GM18873 (cell line): ENCODE results near the gene SWT1.

Experiments
- ATAC-seq: cut with Tn5 transposase; IDR thresholded peaks from one replicate; pipeline ENCODE4 v1.9.1; 2021; ENCODE audit warnings: mild to moderate bottlenecking, moderate library complexity, moderate number of reproducible peaks; ENCODE audit not compliant: unreplicated experiment, low FRiP score

Gene SWT1

DNA sequence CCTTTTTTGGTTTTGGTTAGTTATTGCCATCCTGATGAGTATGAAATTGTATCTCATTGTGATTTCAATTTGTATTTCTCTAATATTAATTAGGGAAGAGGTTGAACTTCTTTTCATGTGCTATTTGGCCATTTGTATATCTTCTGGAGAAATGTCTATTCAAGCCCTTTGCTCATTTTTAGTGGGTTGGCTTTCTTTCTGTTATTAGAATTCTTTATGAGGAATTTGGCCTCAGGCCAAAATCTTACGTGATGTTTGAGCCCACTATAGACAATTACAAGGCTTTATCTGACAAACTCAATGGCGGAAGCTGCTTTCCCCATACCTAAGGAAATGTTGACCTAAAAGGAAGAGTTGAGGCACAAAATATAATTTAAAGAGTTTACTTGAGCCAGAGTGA, 127.1 kb downstream of the SWT1 start:
- ATAC-seq, result no peak

DNA sequence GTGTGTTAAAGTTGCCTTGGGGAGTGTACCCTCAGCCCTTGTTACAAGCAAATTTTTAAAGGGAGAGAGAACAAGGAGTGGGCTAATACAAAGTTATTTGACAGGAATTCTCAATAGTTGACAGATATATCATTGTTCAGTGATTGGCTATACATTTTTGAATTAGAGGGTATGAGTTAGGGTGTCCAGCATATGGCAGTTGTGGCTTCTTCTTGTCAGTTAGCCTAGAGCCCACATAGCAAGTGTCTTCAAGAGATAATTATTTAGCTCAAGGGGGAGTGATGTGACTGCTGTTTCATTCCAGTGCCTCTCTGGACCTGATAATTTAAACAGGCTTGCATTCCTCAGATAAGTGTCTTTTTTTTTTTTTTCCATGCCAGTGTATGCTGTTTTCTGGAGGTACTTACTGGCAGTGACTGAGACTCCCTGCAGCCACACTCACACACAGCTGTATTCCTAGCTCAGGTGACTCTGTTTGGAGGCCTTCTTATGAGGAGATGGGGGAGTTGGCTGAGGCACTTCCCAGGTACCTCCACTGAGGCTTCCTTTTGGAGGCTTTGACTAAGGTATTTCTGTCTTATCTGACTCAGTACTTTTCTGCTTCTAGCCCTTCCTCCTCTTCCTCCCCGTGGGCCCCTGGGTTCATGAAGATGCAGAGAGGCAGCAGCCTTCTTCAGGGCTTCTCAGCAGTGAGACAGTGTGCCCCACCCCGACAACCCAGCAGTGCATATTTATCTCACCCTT, 127.7 kb downstream of the SWT1 start:
- ATAC-seq, result no peak

DNA sequence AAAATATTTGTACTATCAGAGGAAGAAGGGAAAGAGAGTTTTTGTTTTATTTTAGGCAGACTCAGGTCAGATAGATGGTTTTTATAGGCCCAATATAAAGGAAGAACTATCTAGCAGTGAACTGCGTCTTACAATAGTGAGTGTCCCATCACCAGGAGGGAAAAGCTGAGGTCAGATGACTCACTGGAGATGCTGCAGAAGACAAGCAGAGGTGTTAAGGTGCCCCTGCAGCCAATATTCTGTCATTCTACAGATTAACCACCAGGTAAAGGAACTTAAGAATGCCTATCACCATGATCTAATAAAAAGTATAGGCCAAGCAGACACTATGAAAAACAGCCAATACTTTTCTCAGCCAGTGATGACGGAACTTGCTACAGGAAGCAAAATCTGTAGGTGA, 130.5 kb downstream of the SWT1 start:
- ATAC-seq, result no peak

DNA sequence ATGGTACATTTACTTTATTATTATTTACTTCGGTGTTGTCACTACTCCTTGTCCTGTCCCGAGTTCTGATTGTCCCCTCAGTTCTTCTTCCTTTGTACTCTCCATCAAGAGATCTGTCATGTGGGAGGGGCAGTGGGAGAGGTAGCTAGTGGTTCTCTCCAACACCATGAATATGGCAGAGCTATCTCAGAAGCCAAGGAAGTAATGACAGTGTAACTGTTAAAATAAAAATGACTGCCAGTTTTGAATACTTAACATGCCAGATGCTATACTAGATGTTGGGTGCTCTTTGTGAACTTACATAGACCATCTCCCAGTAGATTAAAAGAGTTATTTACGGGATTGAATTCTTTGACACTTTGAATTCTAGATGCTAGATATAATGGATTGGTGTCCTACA, 131.5 kb downstream of the SWT1 start:
- no peak for ATAC-seq

DNA sequence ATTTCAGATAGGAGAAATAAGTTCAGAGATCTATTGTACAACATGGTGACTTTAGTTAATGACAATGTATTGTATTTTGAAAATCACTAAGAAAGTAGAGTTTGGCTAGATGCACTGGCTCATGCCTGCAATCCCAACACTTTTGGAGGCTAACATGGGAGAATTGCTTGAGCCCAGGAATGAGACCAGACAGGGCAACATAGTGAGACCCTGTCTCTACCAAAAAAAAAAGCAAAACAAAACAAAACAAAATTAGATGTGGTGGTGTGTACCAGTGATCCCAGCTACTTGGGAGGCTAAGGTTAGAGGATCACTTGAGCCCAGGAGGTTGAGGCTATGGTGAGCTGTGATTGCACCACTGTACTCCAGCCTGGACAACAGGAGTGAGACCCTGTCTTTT, 132.9 kb downstream of the SWT1 start:
- ATAC-seq, result no peak

DNA sequence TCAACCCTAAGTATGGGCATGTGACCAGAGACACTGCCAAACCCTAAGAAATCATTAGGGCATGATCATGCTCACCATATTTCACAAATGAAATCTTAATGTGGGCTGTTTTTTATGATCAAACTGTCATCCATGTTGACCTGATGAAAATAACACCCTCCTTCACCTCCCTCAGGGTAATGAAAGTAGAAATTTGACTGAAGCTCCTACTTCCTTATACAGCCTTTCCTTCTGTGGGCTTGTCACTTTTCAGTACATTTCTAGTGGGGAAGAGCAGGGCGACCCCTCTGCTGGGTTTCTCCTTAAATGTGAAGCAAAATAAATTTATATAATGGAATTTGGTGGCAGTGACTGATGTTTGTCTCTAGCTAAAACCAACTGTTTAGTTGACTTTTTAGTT, 134.2 kb downstream of the SWT1 start:
- no peak for ATAC-seq

DNA sequence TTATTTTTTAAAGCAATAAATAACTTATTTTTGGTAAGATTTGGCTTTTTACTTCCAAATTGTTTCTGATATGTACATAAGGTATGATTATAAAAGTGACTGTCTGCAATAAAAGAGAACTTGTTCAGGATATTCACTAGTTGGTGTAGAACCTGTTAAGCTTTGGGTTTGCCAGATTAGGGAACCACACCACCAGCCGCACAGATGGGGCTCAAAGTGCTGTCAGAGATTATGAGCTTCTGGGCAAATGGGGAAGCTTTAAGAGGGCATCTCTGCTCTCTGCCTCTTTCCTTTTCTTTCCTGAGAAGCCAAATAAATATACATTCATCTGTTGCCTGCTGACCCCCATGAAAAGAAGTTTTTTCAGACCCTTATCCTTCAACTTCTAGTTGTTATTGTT, 134.7 kb downstream of the SWT1 start:
- ATAC-seq, result no peak

DNA sequence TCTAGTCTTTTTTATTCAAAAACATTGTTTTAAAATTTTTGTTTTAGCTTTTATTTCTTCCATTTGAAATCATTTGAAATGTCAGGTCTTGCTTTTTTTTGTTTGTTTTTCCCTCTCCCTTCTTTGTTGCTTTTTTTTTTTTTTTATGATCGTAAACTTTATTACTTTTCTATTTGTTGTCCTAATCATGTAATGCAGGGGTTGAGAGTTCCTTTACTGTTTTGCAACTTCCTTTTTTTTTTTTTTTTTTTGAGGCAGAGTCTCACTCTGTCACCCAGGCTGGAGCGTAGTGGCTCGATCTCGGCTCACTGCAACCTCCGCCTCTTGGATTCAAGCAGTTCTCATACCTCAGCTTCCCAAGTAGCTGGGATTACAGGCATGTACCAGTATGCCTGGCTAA, 135.3 kb downstream of the SWT1 start:
- ATAC-seq, result no peak

DNA sequence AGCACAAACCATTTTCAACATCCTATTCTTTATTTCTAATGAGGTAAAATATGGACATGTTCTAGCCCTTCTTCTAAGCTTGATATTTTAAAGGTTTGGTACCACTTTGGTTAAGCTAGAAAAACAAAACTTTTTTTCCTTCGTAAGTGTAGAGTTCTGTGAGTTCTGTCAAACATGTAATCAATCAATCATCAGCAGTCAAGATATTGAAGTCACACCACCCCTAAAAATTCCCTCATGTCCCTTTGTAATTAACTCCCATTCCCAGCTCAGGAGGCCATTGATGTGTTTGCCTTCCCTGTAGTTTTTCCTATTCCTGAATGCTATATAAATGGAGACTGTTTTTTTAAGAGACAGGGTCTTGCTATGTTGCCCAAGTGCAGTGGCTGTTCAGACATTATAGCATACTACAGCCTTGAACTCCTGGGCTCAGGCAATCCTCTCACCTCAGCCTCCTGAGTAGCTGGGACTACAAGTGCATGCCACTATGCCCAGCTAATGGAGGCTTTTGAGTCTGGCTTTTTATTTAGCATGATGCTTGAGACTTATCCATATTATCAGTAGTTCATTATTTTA, 137.1 kb downstream of the SWT1 start:
- ATAC-seq, result no peak

DNA sequence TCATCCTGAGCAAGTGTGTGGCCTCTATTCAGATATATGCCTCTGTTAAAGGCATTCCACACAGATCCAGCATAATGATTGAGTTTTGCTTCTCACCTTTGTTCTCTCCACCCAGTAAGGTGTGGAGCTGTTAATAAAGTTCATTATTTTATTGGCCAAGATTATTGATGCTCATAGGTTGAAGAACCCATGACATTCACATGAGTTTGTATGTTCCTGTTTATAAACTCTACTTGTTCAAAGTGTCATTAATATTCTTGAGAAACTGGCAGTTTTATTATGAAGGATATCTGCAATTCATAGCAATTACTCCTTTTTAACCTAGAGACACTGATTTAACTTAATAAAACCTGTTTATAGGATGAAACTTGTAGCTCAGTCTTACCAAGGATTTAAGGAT, 138.1 kb downstream of the SWT1 start:
- ATAC-seq, result no peak

DNA sequence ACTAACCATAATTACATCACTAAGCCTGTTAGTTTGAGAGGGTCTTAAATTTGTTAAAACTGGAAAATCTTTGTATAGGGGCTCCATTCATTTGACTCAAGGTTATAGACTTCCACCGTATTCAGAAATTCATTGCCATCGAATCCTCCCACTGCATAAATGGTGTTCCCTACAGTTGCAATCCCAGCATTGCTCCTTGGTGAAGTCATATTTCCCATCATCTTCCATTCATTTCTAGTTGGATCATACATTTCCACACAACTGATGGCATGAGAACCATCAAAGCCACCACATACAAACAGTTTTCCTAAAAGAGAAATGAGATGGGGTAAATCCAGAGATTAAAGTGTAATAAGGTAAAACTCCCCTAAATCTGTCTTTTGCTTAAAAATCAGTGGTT, 141.0 kb downstream of the SWT1 start:
- no peak for ATAC-seq

DNA sequence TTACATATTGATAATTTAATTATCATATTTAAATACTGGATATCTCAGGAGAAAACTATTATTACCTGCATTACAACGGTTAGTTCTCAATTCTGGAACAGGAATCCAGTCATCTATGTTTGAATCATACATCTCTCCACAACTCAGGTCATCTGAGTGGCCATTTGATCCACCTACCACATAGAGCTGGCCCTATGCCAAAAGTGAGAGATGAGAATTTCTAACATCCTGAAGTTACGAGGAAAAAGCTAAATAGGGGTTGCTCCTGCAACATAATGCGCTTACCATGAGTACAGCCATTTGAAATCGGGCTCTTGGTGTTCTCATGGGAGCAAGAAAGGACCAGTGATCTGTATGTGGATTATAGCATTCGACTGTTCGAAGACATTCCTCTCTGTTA, 143.2 kb downstream of the SWT1 start:
- ATAC-seq, result no peak

DNA sequence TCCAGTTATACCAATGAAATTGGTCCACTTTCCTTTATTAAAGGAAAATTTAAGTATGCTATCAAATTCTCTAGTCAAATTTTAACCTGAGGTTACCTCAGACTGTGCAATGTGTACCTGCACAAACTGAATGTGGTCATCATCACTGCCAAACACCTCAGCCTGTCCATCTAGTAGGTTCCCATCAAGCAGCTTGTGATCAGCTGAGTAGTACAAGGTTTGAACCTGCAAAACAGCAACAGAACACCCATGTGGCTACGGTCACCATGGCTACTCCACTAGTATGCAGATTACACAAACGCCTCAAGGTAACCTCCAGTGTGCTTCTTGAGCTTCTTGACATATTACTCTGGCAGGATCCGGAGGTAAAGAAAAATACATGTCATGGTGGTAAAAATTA, 148.5 kb downstream of the SWT1 start:
- no peak for ATAC-seq

DNA sequence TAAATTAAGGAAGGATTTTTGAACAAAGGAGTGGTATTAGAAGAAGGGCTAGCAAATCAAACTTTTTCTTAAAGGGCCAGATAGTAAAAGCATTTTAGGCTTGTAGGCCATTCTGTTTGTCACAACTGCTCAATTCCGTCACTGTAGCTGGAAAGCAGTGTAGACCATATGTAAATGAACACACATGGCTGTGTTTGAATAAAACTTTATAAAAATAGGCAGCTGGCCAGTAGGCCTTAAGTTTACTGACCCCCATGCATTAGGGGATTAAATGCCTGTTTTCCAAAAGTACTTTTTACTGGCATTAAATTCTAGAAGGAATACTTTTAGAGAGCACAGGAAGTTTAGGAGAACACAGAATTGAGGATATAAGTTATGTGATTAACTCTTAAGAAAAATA, 151.2 kb downstream of the SWT1 start:
- no peak for ATAC-seq

DNA sequence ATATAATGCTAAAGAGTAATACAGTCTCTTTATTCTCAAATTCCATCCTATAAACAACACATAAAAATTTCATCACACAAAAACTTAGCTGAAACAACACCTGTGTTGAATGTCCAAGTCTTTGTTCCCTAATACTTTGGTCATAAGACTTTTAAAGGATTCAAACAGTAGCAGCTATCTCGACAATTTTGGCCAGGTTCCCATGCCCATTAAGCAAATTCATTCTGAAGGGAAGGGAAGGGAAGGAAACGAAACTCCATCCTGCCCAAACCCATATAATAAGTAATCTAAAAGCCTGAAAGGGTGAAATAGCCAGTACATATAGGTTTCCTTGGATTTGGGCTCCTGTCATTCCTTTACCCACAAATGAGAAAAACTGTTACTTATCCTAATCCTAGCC, 152.6 kb downstream of the SWT1 start:
- no peak for ATAC-seq

DNA sequence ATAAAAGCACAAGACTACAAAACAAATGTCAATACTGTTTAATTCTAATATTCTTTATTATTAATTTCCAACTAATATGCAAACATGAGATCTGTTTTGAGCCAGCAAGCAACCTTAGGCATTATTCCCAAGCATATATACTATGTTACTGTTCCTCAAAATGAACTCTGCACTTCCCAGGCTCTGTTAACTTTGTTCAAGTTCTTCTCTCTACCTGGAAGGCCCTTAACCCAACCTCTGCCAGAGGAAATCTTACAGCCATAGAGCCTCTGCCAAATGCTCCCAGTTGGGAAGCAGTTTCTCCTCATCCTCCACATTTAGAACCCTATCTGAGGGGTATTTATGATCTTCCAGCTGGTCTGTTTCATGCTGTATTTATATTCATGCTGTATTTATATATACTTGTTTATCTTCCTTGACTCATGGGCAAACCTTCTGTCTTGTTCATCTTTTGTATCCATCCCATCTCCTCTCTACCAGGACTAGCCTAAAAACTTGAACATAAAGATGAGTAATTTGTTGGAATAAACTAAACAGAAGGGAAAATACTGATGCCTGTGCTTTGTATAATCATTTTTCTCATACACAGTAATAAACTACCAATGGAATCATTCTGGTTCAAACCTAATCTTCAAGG, 154.7 kb downstream of the SWT1 start:
- no peak for ATAC-seq

DNA sequence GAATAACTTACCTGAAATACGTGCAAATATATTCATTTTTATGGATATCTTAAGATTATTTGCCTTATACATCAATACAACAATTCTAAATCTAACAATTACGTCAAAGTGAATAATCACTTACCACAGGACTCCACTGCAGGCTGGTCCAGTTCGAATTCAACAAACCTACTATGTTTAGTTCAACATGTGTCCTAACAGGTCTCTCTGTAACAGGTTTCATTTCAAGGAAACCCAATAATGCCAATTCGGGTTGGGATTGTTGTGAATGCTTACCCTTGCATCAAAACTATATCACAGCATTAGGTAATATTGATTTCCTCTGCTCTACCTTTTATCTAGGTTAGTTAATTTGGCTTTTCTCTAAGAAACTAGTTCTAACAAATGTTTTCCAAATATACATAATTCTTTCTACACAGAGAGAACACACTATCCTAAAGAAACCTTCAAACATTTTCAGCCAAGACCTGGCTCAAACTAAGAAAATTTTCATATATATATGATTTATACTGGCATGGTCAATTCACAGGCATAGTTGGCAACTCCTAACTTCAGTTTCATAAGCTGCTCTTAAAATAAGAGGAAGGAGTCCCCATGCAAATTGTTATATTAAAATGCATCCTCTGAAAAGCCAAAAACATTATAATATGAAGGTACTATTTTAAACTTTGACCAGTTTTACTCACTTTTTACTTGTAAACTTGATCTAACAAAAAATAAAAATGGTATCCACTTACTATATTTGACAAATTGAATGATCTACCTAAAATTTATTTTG, 155.6 kb downstream of the SWT1 start:
- ATAC-seq, result no peak

DNA sequence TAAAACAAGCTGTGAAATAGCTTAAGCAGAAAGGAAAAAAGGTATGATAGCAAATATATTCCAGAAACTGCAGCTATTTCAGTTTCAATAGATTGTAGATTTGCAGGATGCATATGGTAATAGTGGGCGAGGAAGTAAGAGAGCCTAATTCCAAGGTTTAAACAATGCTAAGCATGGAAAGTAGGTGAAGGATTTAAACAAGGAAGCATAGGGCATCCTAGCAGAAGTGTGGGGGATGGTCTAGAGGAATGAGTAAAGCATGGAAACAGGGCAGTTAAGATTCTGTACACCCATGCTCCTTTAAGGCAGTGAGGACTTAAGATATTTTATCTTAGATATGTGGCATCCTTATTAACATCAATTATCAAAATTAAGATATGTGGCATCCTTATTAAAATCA, 157.4 kb downstream of the SWT1 start:
- ATAC-seq, result no peak

DNA sequence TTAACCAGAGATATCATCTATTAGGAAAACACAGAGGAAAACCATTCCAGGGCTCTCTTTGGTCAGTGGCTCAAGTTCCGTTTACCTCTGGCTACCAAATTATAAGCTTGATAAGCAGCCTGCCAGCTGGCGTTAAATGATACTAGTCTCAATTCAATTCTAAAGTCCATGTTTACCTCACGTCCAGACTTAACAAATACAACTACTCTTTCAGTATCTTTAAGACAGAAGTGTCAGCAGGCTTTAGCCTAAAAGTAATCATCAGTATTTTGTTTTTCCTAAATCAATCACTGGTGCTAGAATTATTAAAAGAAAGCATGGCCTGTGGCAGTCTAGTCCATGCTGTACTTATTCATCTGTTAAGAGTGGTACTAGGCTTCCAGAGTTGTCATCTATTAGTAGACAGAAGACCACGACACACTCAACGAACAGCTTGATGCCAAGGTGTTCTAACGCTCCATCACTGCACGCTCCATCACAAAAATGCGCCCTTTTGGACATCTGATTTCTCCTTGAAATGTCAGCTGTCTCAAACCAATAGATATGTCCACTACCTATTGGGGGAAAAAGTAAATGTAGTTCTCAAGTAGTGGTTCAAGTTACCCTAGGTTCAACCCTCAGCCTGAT, 158.6 kb downstream of the SWT1 start:
- ATAC-seq, result peak; percentile 0

DNA sequence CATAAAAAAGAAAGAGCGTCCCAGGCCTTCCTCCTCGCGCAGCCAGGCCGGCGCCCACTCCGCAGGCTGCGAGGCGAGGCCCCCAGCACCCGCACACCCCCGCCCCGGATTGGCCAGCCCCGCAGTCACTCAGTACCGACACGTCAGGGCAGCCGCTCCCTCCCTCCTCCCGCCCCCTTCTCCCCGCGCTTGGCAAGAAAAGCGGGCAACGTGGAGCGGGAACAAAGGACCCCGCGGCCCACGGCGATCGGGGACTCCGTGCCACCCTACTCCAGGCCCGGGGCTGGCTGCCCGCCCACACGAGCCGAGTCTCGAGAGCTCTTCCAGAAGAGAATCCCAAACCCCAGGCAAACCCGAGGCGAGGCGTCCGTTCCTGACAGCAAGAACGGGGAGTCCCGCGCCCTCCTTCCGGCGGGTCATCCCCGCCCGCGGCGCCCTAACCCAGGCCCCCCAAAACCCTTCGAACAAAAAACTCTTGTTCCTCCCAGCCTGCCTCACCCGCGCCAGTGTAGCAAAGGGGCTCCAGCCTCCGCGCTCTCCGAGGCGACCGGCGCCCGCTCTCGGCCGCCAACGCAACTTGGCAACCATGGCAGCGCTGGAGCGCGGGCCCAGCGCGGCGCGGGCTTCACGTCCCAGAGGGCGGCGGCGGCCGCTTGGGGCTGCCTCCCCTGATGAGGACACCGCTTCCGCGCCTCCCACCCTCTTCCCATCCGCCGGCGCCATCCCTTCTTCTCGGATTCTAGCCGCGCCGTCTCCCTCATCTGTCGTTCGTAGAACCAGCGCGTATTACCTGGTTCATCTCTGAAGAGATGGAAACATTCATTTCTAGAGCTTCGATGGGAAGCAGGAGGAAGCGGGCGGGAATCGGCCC, 159.4 kb downstream of the SWT1 start:
- peak; percentile 36 for ATAC-seq
